A549 treated with ZK216348 at 1 μM for 4 hours (cell line): Measurements from ENCODE around the gene PASD1. TPM values are rescaled to one million over a fixed set of nuclear protein-coding genes. Genes with fewer than 3 reads are reported as not detected.

Experiments
- total RNA-seq: library from RNA; stranded (reverse); fragments of 200-300 nt; extraction: Qiagen RNA extraction; gene quantifications from 5 replicates; pipeline ENCODE4 v1.2.3, GENCODE V29; 2022; ENCODE audit warnings: low read depth

Gene PASD1, protein sequence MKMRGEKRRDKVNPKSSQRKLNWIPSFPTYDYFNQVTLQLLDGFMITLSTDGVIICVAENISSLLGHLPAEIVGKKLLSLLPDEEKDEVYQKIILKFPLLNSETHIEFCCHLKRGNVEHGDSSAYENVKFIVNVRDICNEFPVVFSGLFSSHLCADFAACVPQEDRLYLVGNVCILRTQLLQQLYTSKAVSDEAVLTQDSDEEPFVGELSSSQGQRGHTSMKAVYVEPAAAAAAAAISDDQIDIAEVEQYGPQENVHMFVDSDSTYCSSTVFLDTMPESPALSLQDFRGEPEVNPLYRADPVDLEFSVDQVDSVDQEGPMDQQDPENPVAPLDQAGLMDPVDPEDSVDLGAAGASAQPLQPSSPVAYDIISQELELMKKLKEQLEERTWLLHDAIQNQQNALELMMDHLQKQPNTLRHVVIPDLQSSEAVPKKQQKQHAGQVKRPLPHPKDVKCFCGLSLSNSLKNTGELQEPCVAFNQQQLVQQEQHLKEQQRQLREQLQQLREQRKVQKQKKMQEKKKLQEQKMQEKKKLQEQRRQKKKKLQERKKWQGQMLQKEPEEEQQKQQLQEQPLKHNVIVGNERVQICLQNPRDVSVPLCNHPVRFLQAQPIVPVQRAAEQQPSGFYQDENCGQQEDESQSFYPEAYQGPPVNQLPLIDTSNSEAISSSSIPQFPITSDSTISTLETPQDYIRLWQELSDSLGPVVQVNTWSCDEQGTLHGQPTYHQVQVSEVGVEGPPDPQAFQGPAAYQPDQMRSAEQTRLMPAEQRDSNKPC
- not detected in 5 replicates for total RNA-seq

DNA sequence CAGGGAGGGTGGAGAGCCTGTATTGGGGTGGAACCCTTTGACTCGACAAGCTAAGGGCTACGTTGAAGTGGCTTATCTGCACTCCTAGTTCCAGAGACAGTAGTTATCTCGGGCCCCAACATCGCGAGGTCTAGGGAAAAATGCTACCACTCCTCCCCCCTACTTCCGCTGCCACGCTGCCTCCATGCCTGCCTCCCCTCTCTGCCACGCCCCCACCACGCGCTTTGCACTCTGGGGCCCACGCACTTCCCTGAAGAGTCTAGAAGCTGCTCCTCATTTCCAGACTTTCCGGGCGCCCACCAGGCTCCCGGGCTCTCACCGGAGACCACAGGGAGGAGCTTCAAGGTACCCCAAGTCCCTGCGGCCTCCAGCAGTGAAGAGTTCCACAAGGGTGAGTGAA lies at the start of gene PASD1:
PASD1 (plus strand) TSS at position 227 of the 400 bp plus-strand sequence. CDS start 37,879 bp downstream, outside the sequence.

DNA sequence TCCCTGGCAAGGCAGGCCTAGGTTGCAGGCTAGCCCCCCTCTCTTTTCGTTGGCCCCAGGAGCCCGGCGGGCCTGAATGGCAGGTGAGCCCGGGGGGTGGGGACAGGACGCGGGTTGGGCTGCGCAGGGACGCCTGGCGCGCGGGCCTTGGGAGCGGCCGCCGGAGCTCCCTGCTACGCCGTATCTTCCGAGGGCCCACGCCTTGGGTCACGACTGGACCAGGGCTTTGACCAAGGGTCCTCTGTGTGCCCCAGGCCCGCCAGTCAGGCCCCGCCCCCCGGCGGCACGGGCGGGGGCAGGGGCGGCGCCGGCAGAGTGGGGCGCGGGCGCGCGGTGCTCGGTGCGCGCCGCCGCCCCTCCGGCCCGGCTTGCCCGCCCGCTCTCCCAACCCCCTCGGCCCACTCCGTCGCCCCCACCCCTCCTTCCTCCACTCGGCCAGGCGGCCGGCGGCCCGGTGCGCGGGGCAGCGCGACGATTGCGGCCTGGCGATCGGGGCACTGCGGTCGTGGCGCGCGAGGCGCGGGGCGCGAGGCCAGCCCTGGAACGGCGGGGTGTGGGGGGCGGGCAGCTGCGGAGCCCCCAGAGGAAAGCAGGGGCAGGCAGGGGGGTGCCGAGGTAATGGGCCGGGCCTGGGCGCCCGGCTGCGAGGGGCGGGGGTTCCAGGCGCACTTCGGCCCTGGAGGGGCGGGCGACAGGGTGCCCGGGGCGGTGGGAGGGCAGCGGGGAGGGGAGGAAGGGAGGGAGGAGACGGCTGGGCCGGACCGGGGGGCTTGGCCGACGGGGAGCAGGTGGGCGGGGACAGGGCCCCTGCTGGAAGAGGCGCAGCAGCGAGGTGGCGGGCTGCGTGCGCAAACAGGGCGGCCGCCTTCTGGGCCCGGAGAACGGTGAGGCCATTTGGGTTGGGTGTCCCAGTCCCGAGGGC lies 131.4 kb downstream of the PASD1 start, which contains the start of gene PRRG3:
PRRG3 (plus strand) TSS at position 798 of the 922 bp plus-strand sequence. CDS start 3,357 bp downstream, outside the sequence.

DNA sequence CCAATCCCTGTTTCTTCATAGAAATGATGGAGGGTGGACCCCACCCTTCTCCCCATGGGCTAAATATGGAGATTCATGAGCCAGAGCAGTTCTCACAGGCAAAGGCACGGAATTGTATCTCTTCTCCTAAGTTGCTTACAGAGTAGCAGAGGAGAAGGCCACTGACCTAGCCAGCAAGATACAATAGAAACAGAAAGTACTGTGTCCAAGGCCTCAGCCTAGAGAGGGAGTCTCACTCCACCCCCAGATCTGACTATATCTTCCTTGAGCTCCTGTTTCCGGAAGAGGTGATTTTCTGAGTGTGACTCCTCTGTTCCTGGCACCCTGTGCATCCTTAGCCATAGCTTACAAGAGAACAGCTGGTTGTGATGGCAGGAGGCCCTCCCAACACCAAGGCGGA lies 152.3 kb downstream of the PASD1 start, which contains the start of gene FATE1:
FATE1 (plus strand) TSS at position 284 of the 400 bp plus-strand sequence; CDS start at position 369, 85 bp downstream.

Other genes starting within 250 kb of the PASD1 start
- gene VMA21, start 166.5 kb upstream of the PASD1 start, total RNA-seq: 18.3 to 27.1 TPM (median 22.5 TPM) in 5 replicates
- gene PRRG3, start 131.8 kb downstream of the PASD1 start, total RNA-seq: not detected in 5 replicates
- gene FATE1, start 152.4 kb downstream of the PASD1 start, total RNA-seq: not detected in 5 replicates
- gene CNGA2, start 171.1 kb downstream of the PASD1 start, total RNA-seq: not detected in 5 replicates